ENCODE measurements around the gene SCAPER.

Gene SCAPER

GRCh38 chr15:76678766-76679165, 226.4 kb downstream of the SCAPER start:
- Histone ChIP-seq H3K9ac (no peak overlapping the region), H3K36me3 (ENCODE audit: control insufficient read depth, insufficient read depth, low read length) (no peaks in the 10 kb centered on the region), H3K4me3 (ENCODE audit: low read depth, low read length) (no peak overlapping the region), H3K27ac (no peak overlapping the region), H3K27me3 (ENCODE audit: control insufficient read depth, insufficient read depth, low read length) (no peaks in the 10 kb centered on the region), H3K9me3 (ENCODE audit: control insufficient read depth, low read length) (no peaks in the 10 kb centered on the region), H3K79me2 (no peaks in the 10 kb centered on the region), H3K4me2 (ENCODE audit: low read length) (no peak overlapping the region), H3K4me1 (no peaks in the 10 kb centered on the region), H2AFZ (no peak overlapping the region)
- TF ChIP-seq CTCF (IDR thresholded peaks at IDR 0.05): no peak

GRCh38 chr15:76674883-76675282, 230.3 kb downstream of the SCAPER start:
- Histone ChIP-seq H2AFZ (no peak overlapping the region), H3K4me3 (ENCODE audit: low read depth, low read length) (no peak overlapping the region), H3K27ac (no peak overlapping the region), H3K36me3 (ENCODE audit: control insufficient read depth, insufficient read depth, low read length) (no peaks in the 10 kb centered on the region), H3K27me3 (ENCODE audit: control insufficient read depth, insufficient read depth, low read length) (no peaks in the 10 kb centered on the region), H3K9ac (no peak overlapping the region), H3K4me1 (no peaks in the 10 kb centered on the region), H3K4me2 (ENCODE audit: low read length) (no peak overlapping the region), H3K9me3 (ENCODE audit: control insufficient read depth, low read length) (no peaks in the 10 kb centered on the region), H3K79me2 (no peaks in the 10 kb centered on the region)
- TF ChIP-seq CTCF (IDR thresholded peaks at IDR 0.05): no peak

GRCh38 chr15:76669521-76670207, 235.5 kb downstream of the SCAPER start:
- no peak for TF ChIP-seq CTCF (IDR thresholded peaks at IDR 0.05)
- Histone ChIP-seq H3K27me3 (ENCODE audit: control insufficient read depth, insufficient read depth, low read length) (no peaks in the 10 kb centered on the region), H3K9ac (no peak overlapping the region), H3K79me2 (no peaks in the 10 kb centered on the region), H3K36me3 (ENCODE audit: control insufficient read depth, insufficient read depth, low read length) (no peaks in the 10 kb centered on the region), H3K4me2 (ENCODE audit: low read length) (no peak overlapping the region), H3K4me3 (ENCODE audit: low read depth, low read length) (no peak overlapping the region), H3K27ac (no peak overlapping the region), H3K4me1 (no peaks in the 10 kb centered on the region), H3K9me3 (ENCODE audit: control insufficient read depth, low read length) (no peaks in the 10 kb centered on the region), H2AFZ (no peak overlapping the region)

- Histone ChIP-seq H3K9me3 (ENCODE audit: control insufficient read depth, low read length) (no peaks in the 10 kb centered on the region), H3K4me2 (ENCODE audit: low read length) (no peak overlapping the region), H3K79me2 (no peaks in the 10 kb centered on the region), H3K36me3 (ENCODE audit: control insufficient read depth, insufficient read depth, low read length) (no peaks in the 10 kb centered on the region), H3K27ac (no peak overlapping the region), H2AFZ (no peak overlapping the region), H3K27me3 (ENCODE audit: control insufficient read depth, insufficient read depth, low read length) (no peaks in the 10 kb centered on the region), H3K4me3 (ENCODE audit: low read depth, low read length) (no peak overlapping the region), H3K9ac (no peak overlapping the region), H3K4me1 (no peaks in the 10 kb centered on the region)
- TF ChIP-seq CTCF (IDR thresholded peaks at IDR 0.05): no peak
Observed at GRCh38 chr15:76668900-76669299, 236.2 kb downstream of the SCAPER start.
